ENCODE data around the gene CAPZB.
A peak's percentile ranks its signal among the peaks of the same experiment; 100 is the strongest.

Gene CAPZB

DNA sequence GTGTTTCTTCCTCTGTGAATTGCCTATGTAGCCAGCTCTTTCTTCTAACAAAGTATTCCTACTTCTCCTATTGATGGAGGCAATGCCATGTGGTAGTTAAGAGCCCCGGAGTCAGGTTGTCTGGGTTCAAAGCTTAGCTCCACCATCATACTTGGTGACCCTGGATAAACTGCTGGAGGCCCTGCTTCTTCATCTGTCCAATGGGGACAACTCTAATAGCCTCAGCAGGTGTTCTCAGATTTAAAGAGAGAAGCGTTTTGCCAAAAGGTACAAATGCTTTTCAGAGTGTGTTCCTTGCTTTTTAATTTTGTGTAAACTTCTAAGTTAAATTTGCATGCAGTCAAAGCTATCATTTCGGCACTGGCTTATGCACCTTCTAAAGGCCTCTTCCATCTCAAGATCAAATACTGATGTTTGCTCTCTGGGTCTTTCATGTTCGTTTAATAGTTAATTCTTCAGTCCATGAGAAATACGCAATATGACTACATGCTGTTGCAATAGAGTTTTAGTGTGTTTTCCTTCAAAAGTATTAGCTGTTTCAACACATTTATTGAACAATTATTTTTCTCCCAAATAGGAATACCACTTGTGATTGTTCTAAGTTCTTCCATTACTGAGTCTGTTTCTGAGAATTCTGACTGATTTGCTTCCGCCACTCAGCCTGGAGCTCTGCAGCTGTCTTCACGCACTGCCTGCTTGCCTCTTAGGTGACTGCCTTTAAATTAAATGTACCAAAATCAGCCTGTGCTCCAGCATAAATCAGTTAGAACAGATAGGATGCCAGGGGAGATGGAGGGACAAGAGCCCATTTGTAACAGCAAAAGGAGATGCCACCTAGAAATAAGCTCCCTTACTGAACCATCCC lies 75.6 kb downstream of the CAPZB start:
- in situ Hi-C loops (cut with HindIII; ENCODE audit: low pct_unique_long_range_greater_than_20kb, low sequenced_read_pairs): no loop called here
- DNase-seq (ENCODE audit: low read depth in 1 of 2, low spot score in 1 of 2): no peak
- TF ChIP-seq JUND (IDR thresholded peaks at IDR 0.05; ENCODE audit: low read depth): no peak

DNA sequence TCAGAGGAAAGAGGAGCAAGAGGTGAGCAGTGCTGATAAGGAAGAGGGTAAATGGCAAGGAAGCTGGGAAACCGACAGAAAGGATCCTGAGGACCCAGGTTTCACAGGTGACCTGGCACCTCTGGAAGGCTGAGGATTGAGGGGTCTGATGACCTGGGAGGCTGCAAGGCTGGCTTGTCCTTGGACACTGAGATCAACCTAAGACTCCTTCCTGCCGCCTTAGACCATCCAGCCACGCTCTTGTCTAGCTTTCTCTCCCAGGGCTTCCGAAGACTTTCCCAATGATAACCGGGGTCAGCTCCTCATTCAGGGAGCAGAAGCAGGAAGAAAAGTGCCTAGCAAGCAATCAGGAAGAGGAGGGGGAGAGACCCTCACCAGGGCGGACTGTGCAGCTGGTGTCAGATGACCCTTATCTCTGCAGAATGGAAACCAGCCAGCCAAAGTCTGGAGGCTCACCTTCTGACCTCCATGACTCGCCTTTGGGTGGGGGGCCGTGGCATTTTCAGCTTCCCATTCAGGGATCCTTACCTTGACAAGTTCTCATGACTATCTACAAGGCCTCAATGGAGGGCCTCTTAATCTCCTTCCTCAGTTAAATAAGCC lies 77.7 kb downstream of the CAPZB start:
- no peak for DNase-seq (ENCODE audit: low read depth in 1 of 2, low spot score in 1 of 2)
- TF ChIP-seq JUND (IDR thresholded peaks at IDR 0.05; ENCODE audit: low read depth): no peak
- in situ Hi-C loops (cut with HindIII; ENCODE audit: low pct_unique_long_range_greater_than_20kb, low sequenced_read_pairs): no loop called here

DNA sequence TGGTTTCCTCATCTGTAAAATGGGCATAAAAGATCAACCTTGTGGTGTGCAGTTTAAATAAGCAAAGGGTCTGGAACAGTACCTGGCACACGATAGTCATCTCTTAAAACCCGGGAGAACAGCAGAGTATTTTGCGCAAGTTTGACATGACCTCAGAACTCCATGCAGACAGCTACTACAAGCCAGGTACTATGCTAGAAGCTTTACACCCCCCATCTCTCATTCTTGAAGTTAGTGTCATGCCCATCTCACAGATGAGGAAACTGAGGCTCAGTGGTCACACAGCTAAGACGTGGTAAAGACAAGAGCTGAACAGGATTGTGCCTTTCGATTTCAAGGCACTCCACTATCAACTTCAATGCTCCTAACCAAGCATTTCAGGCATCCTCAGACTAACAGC lies 78.7 kb downstream of the CAPZB start:
- DNase-seq (ENCODE audit: low read depth in 1 of 2, low spot score in 1 of 2): no peak
- in situ Hi-C loops (cut with HindIII; ENCODE audit: low pct_unique_long_range_greater_than_20kb, low sequenced_read_pairs): no loop called here
- TF ChIP-seq JUND (IDR thresholded peaks at IDR 0.05; ENCODE audit: low read depth): no peak

DNA sequence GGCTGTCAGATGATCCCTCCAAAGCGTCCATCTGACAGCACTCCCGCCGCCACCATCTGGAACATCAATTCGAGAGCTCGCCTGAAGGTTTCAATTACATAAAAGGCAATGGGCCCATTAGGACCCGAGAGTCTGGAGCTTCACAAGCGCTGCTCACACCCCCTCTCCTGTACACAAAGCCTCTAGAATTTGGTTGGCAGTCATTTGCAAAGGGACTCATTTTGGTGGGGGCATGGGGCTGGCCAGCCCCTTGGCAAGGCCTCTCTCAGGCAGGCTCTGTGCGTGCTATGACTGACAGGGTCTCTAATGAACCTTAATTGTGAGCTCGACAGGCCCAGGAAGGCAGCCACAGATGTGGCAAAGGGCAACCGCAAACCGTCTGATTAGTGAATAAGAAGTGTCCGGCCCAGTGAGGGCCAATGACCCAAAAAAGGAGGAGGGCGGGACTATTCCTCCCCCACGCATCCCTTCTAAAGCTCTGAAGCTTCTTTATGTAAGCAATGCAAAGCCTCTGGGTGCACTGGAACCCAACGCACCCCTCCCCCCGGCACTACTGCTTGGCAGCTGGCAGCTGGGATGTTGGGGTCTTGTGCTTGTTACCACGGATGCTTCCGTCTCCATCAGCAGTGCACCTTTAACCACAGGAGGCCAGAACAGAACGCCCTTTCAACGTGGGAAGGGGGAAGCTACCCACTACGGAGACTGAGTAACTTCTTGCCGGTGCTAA lies 79.4 kb downstream of the CAPZB start:
- TF ChIP-seq JUND (IDR thresholded peaks at IDR 0.05; ENCODE audit: low read depth): no peak
- DNase-seq (ENCODE audit: low read depth in 1 of 2, low spot score in 1 of 2): no peak
- in situ Hi-C loops (cut with HindIII; ENCODE audit: low pct_unique_long_range_greater_than_20kb, low sequenced_read_pairs): no loop called here

DNA sequence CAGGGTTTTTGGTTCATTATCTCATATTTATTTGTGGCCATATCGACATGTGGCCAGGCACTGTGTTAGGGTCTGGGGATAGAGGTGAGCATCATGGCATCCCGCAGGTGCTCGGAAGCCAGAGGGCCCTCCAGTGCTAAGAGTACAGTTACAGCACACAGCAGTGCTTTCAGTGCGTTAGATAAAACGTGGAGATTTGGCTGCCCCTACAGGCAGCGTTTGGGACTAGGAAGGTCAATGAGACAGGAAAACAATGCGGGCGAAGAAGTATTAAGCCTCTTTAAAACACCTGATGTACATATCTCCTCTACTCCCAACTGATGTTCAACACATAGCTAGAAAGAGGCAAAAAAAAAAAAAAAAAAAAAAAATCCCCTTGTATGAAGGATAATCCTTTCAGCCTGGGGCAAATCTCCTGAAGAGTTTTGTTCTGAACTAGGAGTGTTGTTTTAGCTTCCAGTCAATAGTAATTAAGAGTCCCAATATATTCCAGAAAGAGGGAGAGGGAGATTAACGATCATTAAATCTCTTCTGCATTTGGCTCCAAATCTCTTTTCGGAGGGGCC lies 80.1 kb downstream of the CAPZB start:
- in situ Hi-C loops (cut with HindIII; ENCODE audit: low pct_unique_long_range_greater_than_20kb, low sequenced_read_pairs): no loop called here
- no peak for TF ChIP-seq JUND (IDR thresholded peaks at IDR 0.05; ENCODE audit: low read depth)
- DNase-seq (ENCODE audit: low read depth in 1 of 2, low spot score in 1 of 2): no peak

DNA sequence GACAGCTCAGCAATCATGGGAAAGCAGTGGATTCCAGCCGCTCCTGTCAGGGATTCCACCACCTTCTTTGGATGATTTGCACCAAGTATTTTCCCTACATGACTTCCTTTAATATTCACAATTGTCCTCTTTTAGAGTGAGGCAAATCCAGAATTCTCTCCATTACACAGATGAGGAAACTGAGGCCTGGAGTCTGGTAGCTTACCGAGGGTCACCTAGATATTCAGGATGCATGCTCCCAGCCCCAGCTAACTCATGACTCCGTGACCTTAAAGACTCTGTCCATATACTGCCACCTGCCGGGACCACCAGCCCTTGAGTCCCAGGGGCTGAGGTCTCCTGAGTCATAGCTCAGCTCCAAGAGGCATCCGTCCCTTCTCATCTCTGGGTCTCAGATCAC lies 80.6 kb downstream of the CAPZB start:
- DNase-seq (ENCODE audit: low read depth in 1 of 2, low spot score in 1 of 2): no peak
- in situ Hi-C loops (cut with HindIII; ENCODE audit: low pct_unique_long_range_greater_than_20kb, low sequenced_read_pairs): no loop called here
- no peak for TF ChIP-seq JUND (IDR thresholded peaks at IDR 0.05; ENCODE audit: low read depth)

DNA sequence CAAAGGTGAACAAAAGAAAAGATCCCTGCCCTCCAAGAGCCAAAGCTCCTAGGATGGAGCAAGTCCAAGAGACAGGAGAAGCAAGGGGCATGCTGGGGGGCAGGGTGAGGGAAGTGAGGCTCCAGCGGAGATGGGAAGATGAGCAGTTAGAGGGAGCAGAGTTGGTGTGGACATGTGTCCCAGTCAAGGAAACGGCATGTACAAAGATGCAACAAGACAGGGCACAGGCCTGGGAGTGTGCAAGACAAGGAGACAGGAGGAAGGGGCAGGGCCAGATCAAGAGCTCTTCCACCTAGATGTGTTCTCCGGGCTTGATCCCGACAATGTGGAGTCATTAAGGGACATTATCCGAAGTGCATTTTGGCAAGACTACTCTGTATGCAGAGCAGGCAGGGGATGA lies 82.1 kb downstream of the CAPZB start:
- no peak for TF ChIP-seq JUND (IDR thresholded peaks at IDR 0.05; ENCODE audit: low read depth)
- in situ Hi-C loops (cut with HindIII; ENCODE audit: low pct_unique_long_range_greater_than_20kb, low sequenced_read_pairs): no loop called here
- no peak for DNase-seq (ENCODE audit: low read depth in 1 of 2, low spot score in 1 of 2)

DNA sequence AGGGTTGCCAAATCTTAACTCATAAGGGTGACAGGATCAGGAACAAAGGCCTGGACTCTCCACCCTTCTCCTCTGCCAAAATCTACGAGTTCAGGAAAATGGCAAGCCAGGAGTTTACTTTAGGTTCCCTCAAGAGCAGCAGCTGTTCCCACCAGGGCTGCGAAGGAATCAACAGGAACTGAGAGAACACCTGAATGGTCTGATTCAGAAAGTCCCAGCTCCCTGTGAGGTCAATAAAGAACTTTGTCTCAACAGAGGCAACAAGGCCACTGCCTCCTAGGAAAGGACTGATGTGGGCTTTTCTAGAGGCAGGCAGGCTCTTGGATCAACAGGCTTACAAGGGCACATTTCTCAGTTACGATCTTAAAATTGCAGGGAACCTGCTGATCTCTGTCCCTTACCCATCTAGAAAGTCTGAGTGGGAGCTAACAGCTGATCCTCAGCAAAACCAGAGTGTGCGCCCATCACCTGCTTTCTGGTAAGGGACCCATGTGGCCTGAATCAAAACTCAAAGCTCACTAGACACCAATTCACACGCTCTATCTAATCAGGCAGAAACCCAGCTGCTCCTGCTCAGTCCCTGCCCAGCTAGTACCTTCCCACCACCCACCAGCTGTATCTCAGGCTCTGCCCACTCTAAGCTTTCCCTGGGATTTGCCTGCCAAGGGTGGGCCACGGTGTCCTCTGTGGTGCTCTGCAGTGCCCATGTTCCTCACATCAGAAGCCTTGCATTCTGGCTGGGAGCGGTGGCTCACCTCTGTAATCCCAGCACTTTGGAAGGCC lies 83.1 kb downstream of the CAPZB start:
- in situ Hi-C loops (cut with HindIII; ENCODE audit: low pct_unique_long_range_greater_than_20kb, low sequenced_read_pairs): no loop called here
- TF ChIP-seq JUND (IDR thresholded peaks at IDR 0.05; ENCODE audit: low read depth): no peak
- no peak for DNase-seq (ENCODE audit: low read depth in 1 of 2, low spot score in 1 of 2)

DNA sequence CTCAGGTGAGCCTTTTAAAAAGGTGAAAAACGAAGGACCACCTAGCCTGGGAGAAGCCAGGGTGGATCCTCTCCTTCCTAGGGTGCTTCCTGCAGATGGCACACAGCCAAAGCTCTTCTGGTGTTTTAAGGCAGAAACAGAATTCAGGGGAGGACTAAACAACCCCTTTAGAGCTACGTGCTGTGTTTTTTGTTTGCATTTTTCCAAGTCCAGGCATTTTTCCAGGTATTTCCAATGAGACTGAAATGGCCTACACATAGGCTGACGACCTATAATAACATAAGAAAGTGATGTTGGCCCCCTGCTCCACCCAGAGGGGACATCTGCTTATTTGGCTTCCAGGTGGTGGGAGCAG lies 83.8 kb downstream of the CAPZB start:
- TF ChIP-seq JUND (IDR thresholded peaks at IDR 0.05; ENCODE audit: low read depth): no peak
- in situ Hi-C loops (cut with HindIII; ENCODE audit: low pct_unique_long_range_greater_than_20kb, low sequenced_read_pairs): no loop called here
- DNase-seq (ENCODE audit: low read depth in 1 of 2, low spot score in 1 of 2): no peak

DNA sequence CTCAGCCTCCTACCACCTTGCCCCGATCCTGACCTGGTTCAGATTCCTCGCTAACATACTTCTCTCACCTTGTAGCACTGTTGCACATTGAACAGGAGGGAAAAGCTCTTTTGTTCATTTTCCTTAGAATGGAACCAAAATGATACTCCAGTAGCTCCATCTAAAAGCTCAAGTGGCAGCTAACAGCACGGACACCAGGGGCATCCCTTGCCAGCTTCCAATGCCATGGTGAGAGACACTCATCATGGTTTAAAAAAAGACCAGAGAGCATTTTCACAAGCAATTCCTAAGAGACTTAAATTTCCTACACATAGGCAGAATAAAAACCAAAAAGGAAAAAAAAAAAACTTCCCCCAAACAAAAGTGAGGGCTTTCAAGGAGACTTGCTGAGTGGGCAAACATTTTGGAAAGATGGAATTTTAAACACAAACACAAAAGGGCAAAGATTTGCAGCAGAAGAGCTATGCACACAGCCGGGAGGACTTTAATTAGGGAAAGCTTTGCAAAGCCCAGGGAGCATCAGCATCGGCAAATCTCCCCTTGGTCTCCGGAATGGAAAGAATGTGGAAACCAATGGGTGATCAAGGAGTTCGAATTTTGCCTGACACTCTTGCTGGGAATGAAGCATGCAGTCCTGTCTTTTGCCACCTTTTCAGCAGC lies 84.3 kb downstream of the CAPZB start:
- no peak for TF ChIP-seq JUND (IDR thresholded peaks at IDR 0.05; ENCODE audit: low read depth)
- DNase-seq (ENCODE audit: low read depth in 1 of 2, low spot score in 1 of 2): peak in 1 of 2 experiments; percentile 17
- in situ Hi-C loops (cut with HindIII; ENCODE audit: low pct_unique_long_range_greater_than_20kb, low sequenced_read_pairs): no loop called here

DNA sequence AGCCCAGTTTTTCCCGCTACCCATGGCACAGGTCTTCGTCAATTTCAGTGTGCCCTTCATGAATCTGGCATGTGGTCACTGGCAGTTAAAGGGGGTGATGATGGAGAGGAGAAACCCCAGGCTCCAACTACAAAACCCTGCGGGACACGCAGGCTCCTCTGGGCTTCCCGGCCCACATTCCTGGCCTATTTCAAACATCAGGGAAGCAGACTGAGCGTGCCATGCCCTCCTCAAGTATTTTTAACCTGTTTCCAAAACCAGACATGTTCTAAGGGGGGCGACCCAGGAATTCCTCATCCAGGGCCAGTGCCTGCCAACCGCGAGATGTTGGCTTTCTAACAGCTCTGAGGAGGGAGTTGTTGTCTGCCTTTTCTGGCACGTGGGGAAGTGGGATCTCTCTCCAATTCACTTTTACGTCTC lies 85.1 kb downstream of the CAPZB start:
- no peak for TF ChIP-seq JUND (IDR thresholded peaks at IDR 0.05; ENCODE audit: low read depth)
- in situ Hi-C loops (cut with HindIII; ENCODE audit: low pct_unique_long_range_greater_than_20kb, low sequenced_read_pairs): no loop called here
- no peak for DNase-seq (ENCODE audit: low read depth in 1 of 2, low spot score in 1 of 2)

DNA sequence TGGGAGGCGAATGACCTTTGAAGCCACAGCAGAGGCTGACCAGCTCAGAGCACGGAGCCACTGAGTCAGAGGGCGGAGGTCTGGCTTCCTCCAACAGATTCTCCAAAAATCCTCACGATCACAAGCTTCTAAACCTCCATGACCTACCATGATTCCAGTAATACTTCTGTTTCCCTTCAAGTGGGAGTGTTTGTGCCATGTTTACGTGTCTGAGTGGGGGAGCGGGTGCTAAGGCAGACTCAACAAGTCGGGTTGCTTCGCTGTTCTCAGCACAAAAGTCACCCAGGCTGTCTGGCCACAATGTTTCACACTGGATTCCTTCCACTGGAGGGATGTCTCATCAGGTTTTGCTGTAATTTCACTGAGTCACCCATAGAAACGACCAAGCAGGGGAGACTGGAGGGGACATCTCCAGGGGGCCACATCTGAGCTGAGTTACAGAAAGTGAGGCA lies 87.0 kb downstream of the CAPZB start:
- TF ChIP-seq JUND (IDR thresholded peaks at IDR 0.05; ENCODE audit: low read depth): no peak
- in situ Hi-C loops (cut with HindIII; ENCODE audit: low pct_unique_long_range_greater_than_20kb, low sequenced_read_pairs): no loop called here
- DNase-seq (ENCODE audit: low read depth in 1 of 2, low spot score in 1 of 2): peak; percentile 33 to 71

All from T47D (cell line).